SK-N-SH (cell line): ENCODE results near the gene DOCK4.

Source experiments
- CHD2 ChIP-seq: fragments of 150-350 bp; IDR thresholded peaks from 2 replicates; pipeline ENCODE4 v1.6.1; 2018; ENCODE audit warnings: low read length; ENCODE audit not compliant: partially characterized antibody
- CTCF ChIP-seq: fragments of 200-600 bp; sonication (generic); IDR thresholded peaks from 2 replicates; pipeline ENCODE4 v1.6.1; 2017; ENCODE audit warnings: antibody characterized with exemption, mild to moderate bottlenecking, moderate library complexity
- EP300 ChIP-seq, 2 experiments: IDR thresholded peaks; 2 replicates each; pipeline versions ENCODE4 v1.4.0 to v1.6.1; 2012; ENCODE audit warnings: borderline replicate concordance in 1 of 2, low read depth in 1 of 2, low read length in 1 of 2
- FOSL2 ChIP-seq: IDR thresholded peaks from 2 replicates; pipeline ENCODE4 v1.4.0; 2012; ENCODE audit warnings: low read depth, mild to moderate bottlenecking, moderate library complexity, borderline replicate concordance
- USF1 ChIP-seq: IDR thresholded peaks from 2 replicates; pipeline ENCODE4 v1.4.0; 2012; ENCODE audit warnings: low read depth, borderline replicate concordance
- USF2 ChIP-seq: fragments of 150-350 bp; IDR thresholded peaks from 2 replicates; pipeline ENCODE4 v1.6.1; 2017; ENCODE audit warnings: antibody characterized with exemption, low read length, low read depth, borderline replicate concordance

DNA sequence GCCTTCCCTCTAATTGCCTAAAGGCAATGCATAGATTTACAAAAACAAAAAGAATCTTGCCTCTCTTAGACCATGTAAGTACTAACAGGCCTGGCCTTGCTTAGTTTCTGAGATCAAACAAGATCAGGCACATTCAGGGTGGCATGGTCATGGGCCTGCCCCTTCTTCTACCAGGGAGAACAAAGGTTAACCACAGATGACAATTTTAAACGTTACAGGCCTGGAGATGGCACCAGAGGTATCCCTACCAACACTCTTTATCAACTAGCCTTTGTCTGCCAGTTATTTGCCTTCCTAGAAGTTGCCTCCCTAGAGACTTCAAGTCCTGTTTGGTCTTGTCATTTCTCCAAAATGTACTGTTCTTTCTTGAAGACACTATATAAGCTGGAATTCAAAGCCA, 252.6 kb downstream of the DOCK4 start:
- TF ChIP-seq EP300 (IDR thresholded peaks at IDR 0.05; ENCODE audit: borderline replicate concordance in 1 of 2, low read depth in 1 of 2, low read length in 1 of 2) = no peak
- no peak for TF ChIP-seq USF2
- no peak for TF ChIP-seq FOSL2
- no peak for TF ChIP-seq CHD2
- peak; percentile 36 for TF ChIP-seq CTCF
- no peak for TF ChIP-seq USF1
